Neural cell (in vitro differentiated cells): Measurements from ENCODE around the gene LRRK2. TPM values are rescaled to one million over a fixed set of nuclear protein-coding genes. Genes with fewer than 3 reads are reported as not detected.

ENCODE experiments used
- H2AFZ ChIP-seq: fragments of 200-600, 300-800 bp; sonication (generic), shearing (Covaris generic); 2 replicates; pipeline ENCODE4 v1.6.0; 2014; ENCODE audit warnings: low read depth, mild to moderate bottlenecking, antibody characterized with exemption, low read length, moderate library complexity
- H3F3A ChIP-seq: fragments of 200-600 bp; shearing (Covaris generic); 2 replicates; pipeline ENCODE4 v1.6.1; 2016; ENCODE audit warnings: mild to moderate bottlenecking, moderate library complexity, mixed read lengths, antibody characterized with exemption, low read length; ENCODE audit not compliant: insufficient read depth, poor library complexity, severe bottlenecking
- H3K27ac ChIP-seq: fragments of 200-600, 300-800 bp; sonication (generic), shearing (Covaris generic); 2 replicates; pipeline ENCODE4 v1.5.1; 2014; ENCODE audit warnings: mild to moderate bottlenecking, low read length, moderate library complexity
- H3K27me3 ChIP-seq: fragments of 300-800, 200-600 bp; sonication (generic), shearing (Covaris generic); 2 replicates; pipeline ENCODE4 v1.6.0; 2014; ENCODE audit warnings: mild to moderate bottlenecking, low read depth, low read length, moderate library complexity; ENCODE audit not compliant: insufficient read depth
- H3K36me3 ChIP-seq: fragments of 300-800, 200-600 bp; sonication (generic), shearing (Covaris generic); 2 replicates; pipeline ENCODE4 v1.5.1; 2014; ENCODE audit warnings: mild to moderate bottlenecking, antibody characterized with exemption, low read length, moderate library complexity; ENCODE audit not compliant: insufficient read depth
- H3K4me2 ChIP-seq: fragments of 300-800, 200-600 bp; sonication (generic), shearing (Covaris generic); 2 replicates; pipeline ENCODE4 v1.6.0; 2014; ENCODE audit warnings: mild to moderate bottlenecking, low read length
- H3K4me3 ChIP-seq: fragments of 300-800, 200-600 bp; sonication (generic), shearing (Covaris generic); 2 replicates; pipeline ENCODE4 v1.5.1; 2014; ENCODE audit warnings: mild to moderate bottlenecking, low read length, moderate library complexity
- H3K79me2 ChIP-seq: fragments of 200-600 bp; shearing (Covaris generic); replicated peaks from 2 replicates; pipeline ENCODE4 v1.6.0; 2014; ENCODE audit warnings: mild to moderate bottlenecking, low read length, moderate library complexity; ENCODE audit not compliant: insufficient read depth
- H3K9ac ChIP-seq: fragments of 300-800, 200-600 bp; sonication (generic), shearing (Covaris generic); 2 replicates; pipeline ENCODE4 v1.6.1; 2016; ENCODE audit warnings: mild to moderate bottlenecking, low read length, mixed read lengths
- H3K9me2 ChIP-seq: fragments of 200-600 bp; shearing (Covaris generic); 2 replicates; pipeline ENCODE4 v1.6.1; 2016; ENCODE audit warnings: mild to moderate bottlenecking, low read length, mixed read lengths; ENCODE audit not compliant: insufficient read depth
- H3K9me3 ChIP-seq: fragments of 200-600, 300-800 bp; sonication (generic), shearing (Covaris generic); 2 replicates; pipeline ENCODE4 v1.6.1; 2016; ENCODE audit warnings: mild to moderate bottlenecking, mixed run types, low read length, moderate library complexity, mixed read lengths
- H4K20me1 ChIP-seq: fragments of 200-600 bp; shearing (Covaris generic); 2 replicates; pipeline ENCODE4 v1.6.1; 2016; ENCODE audit warnings: mild to moderate bottlenecking, mixed run types; ENCODE audit not compliant: insufficient read depth
- EP300 ChIP-seq: fragments of 450-650 bp; conservative IDR thresholded peaks from 2 replicates; pipeline ENCODE4 v1.6.1; 2014; ENCODE audit warnings: antibody characterized with exemption, mild to moderate bottlenecking, moderate library complexity; ENCODE audit not compliant: poor library complexity, severe bottlenecking
- EZH2 ChIP-seq: fragments of 200-600, 300-800 bp; shearing (Covaris generic), sonication (generic); IDR thresholded peaks from 2 replicates; pipeline ENCODE4 v1.6.1; 2014; ENCODE audit warnings: antibody characterized with exemption, low read length, borderline replicate concordance, mild to moderate bottlenecking; ENCODE audit not compliant: insufficient read depth, poor library complexity, severe bottlenecking
- MXI1 ChIP-seq: fragments of 450-650 bp; conservative IDR thresholded peaks from 2 replicates; pipeline ENCODE4 v1.6.1; 2014; ENCODE audit warnings: antibody characterized with exemption, mild to moderate bottlenecking; ENCODE audit not compliant: poor library complexity, severe bottlenecking
- POLR2AphosphoS5 ChIP-seq: IDR thresholded peaks from 2 replicates; pipeline ENCODE4 v1.6.1; 2012
- RAD21 ChIP-seq: fragments of 450-650 bp; conservative IDR thresholded peaks from 2 replicates; pipeline ENCODE4 v1.6.1; 2014; ENCODE audit warnings: antibody characterized with exemption, mild to moderate bottlenecking, moderate library complexity
- TAF1 ChIP-seq: IDR thresholded peaks from 2 replicates; pipeline ENCODE4 v1.6.1; 2012; ENCODE audit warnings: low read depth
- polyA plus RNA-seq: library from polyadenylated mRNA; depleted of rRNA; stranded (reverse); fragments of >200 nt; gene quantifications from 2 replicates; pipeline ENCODE4 v1.2.3, GENCODE V29; 2014
- TF ChIP-seq, protein P1 (sequence below): fragments of 450-650 bp; IDR thresholded peaks from 2 replicates; pipeline ENCODE4 v1.5.1; 2014; ENCODE audit warnings: antibody characterized with exemption, mild to moderate bottlenecking, moderate library complexity; ENCODE audit not compliant: poor library complexity, severe bottlenecking
- TF ChIP-seq, protein P2 (sequence below): IDR thresholded peaks from 2 replicates; pipeline ENCODE4 v1.6.1; 2012; ENCODE audit warnings: borderline replicate concordance

LRRK2 gene
- polyA plus RNA-seq, 1 donor from 2014 or later: 0.54 TPM

DNA sequence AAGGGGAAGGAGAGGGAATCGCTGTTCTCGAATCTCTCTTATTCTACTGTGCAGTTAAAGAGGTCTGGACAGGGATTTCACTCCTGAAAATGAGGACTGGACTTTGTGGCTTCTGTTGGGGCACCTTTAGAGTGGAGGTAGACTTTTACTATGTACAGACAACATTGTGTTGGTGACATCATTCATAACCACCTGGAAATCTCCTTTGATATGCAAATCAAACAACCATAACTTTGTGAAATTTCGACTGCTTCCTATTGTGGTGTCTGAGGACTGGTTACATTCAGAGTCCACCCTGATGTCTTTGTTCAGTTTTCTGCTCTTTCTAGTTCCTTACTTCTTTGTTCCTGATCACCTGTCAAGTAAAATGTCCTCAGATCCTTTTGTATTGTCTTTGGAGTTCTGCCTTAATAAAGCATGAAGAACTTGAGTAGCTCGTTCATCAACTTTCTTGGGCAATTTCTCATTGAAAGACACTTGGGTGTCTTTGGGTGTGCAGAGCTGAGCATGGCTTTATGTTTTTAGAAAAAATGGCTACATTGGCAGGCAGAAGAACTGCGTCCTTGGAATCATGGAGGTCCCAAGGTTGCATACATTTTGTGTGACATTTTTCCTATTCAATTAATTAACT lies 29.8 kb downstream of the LRRK2 start:
- no peak overlapping the region for H3K9ac ChIP-seq
- H3K27ac ChIP-seq: no peak overlapping the region
- no peaks in the 10 kb centered on the region for H3F3A ChIP-seq
- TF ChIP-seq MXI1: no peak
- TF ChIP-seq, protein P1, sequence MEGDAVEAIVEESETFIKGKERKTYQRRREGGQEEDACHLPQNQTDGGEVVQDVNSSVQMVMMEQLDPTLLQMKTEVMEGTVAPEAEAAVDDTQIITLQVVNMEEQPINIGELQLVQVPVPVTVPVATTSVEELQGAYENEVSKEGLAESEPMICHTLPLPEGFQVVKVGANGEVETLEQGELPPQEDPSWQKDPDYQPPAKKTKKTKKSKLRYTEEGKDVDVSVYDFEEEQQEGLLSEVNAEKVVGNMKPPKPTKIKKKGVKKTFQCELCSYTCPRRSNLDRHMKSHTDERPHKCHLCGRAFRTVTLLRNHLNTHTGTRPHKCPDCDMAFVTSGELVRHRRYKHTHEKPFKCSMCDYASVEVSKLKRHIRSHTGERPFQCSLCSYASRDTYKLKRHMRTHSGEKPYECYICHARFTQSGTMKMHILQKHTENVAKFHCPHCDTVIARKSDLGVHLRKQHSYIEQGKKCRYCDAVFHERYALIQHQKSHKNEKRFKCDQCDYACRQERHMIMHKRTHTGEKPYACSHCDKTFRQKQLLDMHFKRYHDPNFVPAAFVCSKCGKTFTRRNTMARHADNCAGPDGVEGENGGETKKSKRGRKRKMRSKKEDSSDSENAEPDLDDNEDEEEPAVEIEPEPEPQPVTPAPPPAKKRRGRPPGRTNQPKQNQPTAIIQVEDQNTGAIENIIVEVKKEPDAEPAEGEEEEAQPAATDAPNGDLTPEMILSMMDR: no peak
- TF ChIP-seq RAD21: no peak
- TF ChIP-seq POLR2AphosphoS5: no peak
- no peak for TF ChIP-seq TAF1
- H2AFZ ChIP-seq: no peak overlapping the region
- H3K9me2 ChIP-seq: no peaks in the 10 kb centered on the region
- H3K4me3 ChIP-seq: no peak overlapping the region
- no peaks in the 10 kb centered on the region for H4K20me1 ChIP-seq
- no peaks in the 10 kb centered on the region for H3K9me3 ChIP-seq
- no peak overlapping the region for H3K4me2 ChIP-seq
- no peaks in the 10 kb centered on the region for H3K79me2 ChIP-seq
- H3K27me3 ChIP-seq: no peaks in the 10 kb centered on the region
- no peaks in the 10 kb centered on the region for H3K36me3 ChIP-seq

DNA sequence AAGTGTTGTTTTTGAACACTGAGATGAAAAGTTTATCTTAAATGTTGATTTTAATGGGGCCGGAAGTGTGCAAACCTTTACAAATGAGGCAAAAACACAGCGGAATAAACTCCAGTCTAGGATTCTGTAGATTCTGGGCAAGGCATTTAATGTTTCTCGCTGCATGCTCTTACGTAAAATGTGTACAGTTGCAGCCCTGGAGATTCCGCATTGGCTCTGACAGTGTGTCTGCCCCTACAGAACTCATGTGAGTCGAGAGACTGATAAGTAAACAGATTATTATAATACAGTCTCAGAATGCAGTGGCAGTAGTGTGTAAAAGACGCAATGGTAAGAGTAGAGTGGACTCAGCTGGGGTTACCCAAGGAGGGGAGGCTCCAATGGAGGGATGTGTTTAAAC lies 33.6 kb downstream of the LRRK2 start:
- no peaks in the 10 kb centered on the region for H3K79me2 ChIP-seq
- no peaks in the 10 kb centered on the region for H3K27me3 ChIP-seq
- H3K27ac ChIP-seq: no peak overlapping the region
- TF ChIP-seq POLR2AphosphoS5 (no peak), EZH2 (no peak), EP300 (no peak)
- TF ChIP-seq, protein P1: no peak
- TF ChIP-seq, protein P2, sequence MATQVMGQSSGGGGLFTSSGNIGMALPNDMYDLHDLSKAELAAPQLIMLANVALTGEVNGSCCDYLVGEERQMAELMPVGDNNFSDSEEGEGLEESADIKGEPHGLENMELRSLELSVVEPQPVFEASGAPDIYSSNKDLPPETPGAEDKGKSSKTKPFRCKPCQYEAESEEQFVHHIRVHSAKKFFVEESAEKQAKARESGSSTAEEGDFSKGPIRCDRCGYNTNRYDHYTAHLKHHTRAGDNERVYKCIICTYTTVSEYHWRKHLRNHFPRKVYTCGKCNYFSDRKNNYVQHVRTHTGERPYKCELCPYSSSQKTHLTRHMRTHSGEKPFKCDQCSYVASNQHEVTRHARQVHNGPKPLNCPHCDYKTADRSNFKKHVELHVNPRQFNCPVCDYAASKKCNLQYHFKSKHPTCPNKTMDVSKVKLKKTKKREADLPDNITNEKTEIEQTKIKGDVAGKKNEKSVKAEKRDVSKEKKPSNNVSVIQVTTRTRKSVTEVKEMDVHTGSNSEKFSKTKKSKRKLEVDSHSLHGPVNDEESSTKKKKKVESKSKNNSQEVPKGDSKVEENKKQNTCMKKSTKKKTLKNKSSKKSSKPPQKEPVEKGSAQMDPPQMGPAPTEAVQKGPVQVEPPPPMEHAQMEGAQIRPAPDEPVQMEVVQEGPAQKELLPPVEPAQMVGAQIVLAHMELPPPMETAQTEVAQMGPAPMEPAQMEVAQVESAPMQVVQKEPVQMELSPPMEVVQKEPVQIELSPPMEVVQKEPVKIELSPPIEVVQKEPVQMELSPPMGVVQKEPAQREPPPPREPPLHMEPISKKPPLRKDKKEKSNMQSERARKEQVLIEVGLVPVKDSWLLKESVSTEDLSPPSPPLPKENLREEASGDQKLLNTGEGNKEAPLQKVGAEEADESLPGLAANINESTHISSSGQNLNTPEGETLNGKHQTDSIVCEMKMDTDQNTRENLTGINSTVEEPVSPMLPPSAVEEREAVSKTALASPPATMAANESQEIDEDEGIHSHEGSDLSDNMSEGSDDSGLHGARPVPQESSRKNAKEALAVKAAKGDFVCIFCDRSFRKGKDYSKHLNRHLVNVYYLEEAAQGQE: no peak
- H3K4me3 ChIP-seq: no peak overlapping the region
- no peak overlapping the region for H2AFZ ChIP-seq
- H3K9me2 ChIP-seq: no peaks in the 10 kb centered on the region
- no peaks in the 10 kb centered on the region for H3K36me3 ChIP-seq
- H4K20me1 ChIP-seq: no peaks in the 10 kb centered on the region
- no peaks in the 10 kb centered on the region for H3F3A ChIP-seq
- H3K4me2 ChIP-seq: no peak overlapping the region
- no peaks in the 10 kb centered on the region for H3K9me3 ChIP-seq
- H3K9ac ChIP-seq: no peak overlapping the region
